ACHN (cell line): Measurements from ENCODE around the gene SLC7A6OS.

ENCODE experiments used
- DNase-seq: peaks from one replicate; pipeline ENCODE4 v3.0.0-alpha.2; 2015
- in situ Hi-C: cut with HindIII; loops from 2 replicates; pipeline ENCODE4 v1.10.0; 2017; ENCODE audit warnings: low sequenced_read_pairs, low pct_ligation_motif_present, low pct_unique_long_range_greater_than_20kb

The SLC7A6OS gene

DNA sequence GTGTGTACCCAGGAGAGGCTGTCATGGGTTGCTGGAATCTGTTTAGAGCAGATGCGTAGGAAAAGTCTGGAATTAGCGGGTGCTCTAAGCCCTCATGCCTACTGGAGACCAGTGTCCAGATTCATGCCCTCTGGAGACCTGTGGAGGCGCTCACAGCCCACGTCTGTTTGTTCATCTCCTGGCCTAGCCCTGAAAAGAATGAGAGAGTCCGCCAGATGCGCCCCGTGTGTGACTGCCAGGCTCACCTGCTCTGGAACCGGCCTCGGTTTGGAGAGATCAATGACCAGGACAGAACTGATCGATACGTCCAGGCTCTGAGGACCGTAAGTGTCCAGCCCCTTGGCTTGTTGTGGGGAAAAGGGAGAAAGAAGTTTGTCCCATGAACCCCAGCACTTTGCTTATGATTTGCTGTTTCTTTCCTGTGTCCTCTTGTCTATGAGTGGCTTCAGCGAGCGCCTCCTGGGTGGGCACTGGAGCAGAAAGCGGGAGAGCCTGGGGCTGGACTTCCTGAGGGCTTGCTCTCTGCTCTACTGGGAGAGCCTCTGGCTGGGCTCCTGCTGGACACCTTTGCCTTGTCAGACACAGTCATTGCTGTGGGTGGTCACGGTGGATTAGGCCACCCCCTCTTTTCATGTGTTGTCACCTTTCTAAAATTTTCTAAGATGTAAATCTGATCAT, 35.4 kb upstream of the SLC7A6OS start:
- no peak for DNase-seq
- in situ Hi-C loops: loop anchor here (25.0 kb wide), 1 partner anchor 259 kb away; the partner anchor contains the start of gene NFATC3

- in situ Hi-C loops: loop anchor here (25.0 kb wide), 1 partner anchor 258 kb away; the partner anchor contains the start of gene NFATC3
- DNase-seq: no peak
Measured at GRCh38 chr16:68345351-68345810, 34.6 kb upstream of the SLC7A6OS start.

DNA sequence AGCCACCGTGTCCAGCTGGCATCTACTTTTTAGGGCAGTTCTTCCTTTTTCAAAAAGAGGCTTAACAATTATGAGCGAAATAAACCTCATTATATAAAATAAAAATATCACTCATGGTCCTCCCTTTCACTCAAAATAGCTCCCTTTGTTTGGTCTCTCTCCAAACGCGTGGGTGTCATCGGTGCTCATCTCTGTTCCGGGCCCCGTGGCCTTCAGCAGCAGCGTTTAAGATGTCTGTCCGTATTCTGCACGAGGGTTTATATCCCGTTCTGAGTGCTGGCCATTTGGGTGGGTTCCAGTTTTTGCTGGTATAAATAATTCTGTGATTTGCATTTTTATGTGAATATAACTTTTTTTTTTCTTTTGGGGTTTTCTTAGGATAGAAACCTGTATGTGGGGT, 33.5 kb upstream of the SLC7A6OS start:
- in situ Hi-C loops: loop anchor here (25.0 kb wide), 1 partner anchor 257 kb away; the partner anchor contains the start of gene NFATC3
- no peak for DNase-seq

DNA sequence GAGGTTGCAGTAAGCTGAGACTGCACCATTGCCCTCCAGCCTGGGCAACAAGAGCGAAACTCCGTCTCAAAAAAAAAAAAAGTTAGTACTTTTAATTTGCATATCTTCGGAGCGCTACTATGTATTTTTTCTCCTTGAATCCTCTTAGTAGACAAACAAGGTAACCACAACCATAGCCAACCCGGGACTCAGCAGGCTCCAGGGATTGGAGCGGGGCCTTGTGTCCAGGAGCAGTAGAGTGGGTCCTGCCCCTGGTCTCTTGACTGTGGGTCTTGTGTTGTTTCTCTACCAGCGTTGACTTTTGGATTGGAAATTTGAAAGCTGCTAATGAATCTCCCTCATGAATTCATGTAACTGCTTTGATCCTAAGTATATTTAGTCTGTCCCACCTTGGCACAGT, 32.4 kb upstream of the SLC7A6OS start:
- in situ Hi-C loops: loop anchor here (25.0 kb wide), 1 partner anchor 256 kb away; the partner anchor contains the start of gene NFATC3

GRCh38 chr16:68342620-68343019, 31.9 kb upstream of the SLC7A6OS start:
- in situ Hi-C loops: loop anchor here (25.0 kb wide), 1 partner anchor 255 kb away; the partner anchor contains the start of gene NFATC3
- no peak for DNase-seq

More for the DNA sequence above, 32.4 kb upstream of the SLC7A6OS start:
- no peak for DNase-seq

DNA sequence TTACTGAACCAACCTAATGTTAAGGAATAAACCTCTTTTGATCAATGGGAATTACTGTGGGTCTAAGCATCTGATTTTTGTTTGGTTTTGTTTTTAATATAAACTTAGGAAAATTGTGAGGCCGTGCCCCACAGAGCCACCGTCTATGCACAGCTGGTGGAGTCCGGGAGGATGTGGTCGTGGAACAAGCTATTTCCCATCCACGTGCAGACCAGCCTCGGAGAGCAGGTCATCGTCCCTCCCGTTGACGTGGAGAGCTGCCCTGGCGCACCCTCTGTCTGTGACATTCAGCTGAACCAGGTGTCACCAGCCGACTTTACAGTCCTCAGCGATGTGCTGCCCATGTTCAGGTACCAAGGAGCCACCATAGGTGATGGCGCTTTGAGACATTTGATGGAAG, 28.5 kb upstream of the SLC7A6OS start:
- no peak for DNase-seq
- in situ Hi-C loops: loop anchor here (25.0 kb wide), 1 partner anchor 252 kb away; the partner anchor contains the start of gene NFATC3

GRCh38 chr16:68338326-68339119, 27.8 kb upstream of the SLC7A6OS start:
- in situ Hi-C loops: loop anchor here (25.0 kb wide), 1 partner anchor 251 kb away; the partner anchor contains the start of gene NFATC3
- DNase-seq: no peak

DNA sequence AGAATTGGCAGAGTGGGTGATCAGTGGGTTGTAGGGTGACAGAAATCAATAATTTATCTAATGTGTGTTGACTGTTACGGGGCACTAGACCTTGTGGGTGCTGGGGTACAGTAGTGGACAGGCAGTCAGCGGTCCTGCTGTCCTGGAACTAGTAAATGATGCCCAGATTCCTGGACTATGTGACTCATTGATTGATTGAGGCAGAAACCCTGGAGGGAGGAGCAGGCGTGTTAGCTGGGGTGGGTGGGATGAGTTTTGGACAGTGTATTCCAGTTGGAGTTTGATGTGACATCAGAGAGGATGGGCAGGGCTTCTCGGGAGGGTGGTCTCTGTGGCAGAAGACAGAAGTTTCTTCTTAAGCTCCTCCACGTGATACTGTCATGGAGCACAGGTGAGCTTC, 24.4 kb upstream of the SLC7A6OS start:
- DNase-seq: no peak
- in situ Hi-C loops: loop anchor here (25.0 kb wide), 1 partner anchor 248 kb away; the partner anchor contains the start of gene NFATC3

DNA sequence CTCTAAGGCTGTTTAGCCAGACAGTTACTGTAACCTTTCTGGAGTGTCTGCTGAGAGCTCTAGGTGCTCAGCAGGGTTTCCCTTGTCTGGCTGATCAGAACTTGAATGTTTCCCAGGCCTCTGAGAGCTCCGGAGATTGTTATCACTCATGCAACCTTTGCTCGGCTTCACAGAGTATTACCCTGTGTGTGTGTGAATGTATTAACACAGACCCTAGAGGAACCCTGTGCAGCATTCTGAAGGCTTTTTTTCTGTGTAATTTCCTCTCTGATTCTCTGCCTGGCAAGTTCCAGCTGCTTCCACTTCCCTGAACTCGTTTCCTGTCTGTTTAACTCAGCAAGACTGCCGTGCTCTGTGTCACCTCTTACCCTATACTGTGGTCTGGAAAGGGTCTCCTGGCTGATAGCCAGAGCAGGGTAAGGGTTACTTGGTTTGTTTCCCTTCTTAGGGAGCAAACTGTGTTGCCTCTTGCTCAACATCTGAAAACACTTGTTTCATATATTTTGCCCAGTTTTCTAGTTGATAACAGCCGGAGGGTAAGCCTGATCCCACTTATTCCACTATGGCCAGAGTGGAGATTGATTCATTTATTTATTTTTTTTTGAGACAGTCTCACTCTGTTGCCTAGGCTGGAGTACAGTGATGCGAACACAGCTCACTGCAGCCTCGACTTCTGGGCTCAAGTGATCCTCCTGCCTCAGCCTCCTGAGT, 21.8 kb upstream of the SLC7A6OS start:
- DNase-seq: no peak
- in situ Hi-C loops: loop anchor here (25.0 kb wide), 1 partner anchor 245 kb away; the partner anchor contains the start of gene NFATC3

- DNase-seq: no peak
- in situ Hi-C loops: loop anchor here (25.0 kb wide), 1 partner anchor 245 kb away; the partner anchor contains the start of gene NFATC3
Measured at GRCh38 chr16:68331879-68332410, 21.2 kb upstream of the SLC7A6OS start.

DNA sequence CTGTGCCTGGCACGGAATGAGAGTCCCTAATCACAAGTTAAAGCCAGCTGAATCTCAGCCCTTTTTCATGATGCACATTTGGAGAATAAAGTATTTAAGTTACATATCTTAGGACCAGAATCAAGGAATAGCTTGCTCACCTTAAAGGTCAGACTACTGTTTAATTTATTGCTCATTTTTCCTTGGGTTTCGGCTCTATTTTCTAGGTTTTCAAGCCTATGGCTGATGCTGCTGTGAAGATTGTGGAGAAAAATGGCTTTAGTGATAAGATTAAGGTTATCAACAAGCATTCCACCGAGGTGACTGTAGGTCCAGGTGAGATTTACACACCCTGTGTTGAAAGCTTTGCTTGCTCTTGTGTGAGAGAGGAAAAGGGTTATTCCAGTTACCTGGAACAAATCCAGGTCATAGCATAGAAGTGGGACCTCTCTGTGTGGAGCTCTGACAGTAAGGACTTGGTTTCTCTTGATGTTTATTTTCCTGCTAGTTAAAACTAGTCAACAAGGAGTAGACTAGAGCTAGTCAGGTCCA, 18.2 kb upstream of the SLC7A6OS start:
- in situ Hi-C loops: loop anchor here (25.0 kb wide), 1 partner anchor 242 kb away; the partner anchor contains the start of gene NFATC3
- DNase-seq: no peak

DNA sequence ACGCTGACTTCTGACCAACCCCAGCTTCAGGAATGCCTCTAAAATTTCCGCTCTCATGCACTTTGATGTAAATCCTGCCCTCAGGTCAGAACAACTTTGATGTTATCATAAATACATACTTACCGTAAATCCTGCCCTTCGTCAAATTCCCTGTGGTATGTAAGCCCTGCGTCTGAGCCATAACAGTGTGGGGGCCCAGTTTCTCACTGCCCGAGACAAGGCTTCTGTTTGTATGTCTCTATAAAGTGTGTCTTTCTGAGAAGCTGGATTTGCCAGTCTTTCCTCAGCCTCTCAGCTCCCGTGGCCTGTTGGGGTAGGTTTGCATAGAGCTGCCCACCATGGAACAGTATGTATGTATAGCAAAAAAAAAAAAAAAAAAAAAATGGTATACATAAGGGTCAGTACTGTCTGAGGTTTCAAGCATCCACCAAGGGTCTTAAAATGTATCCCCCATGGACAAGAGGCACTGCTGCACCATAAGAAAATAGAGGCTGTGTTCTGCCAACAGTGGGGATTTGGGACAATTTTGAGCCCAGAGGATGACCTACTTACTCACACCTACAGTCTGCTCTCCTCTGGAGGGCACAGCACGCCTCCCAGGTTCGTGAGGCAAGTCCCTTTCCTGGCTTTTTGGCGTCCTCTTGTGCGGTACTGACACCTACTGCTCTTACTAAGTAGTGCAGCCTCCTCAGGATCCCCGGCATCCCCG, 17.6 kb upstream of the SLC7A6OS start:
- DNase-seq: peak; percentile 89
- in situ Hi-C loops: loop anchor here (25.0 kb wide), 1 partner anchor 241 kb away; the partner anchor contains the start of gene NFATC3

DNA sequence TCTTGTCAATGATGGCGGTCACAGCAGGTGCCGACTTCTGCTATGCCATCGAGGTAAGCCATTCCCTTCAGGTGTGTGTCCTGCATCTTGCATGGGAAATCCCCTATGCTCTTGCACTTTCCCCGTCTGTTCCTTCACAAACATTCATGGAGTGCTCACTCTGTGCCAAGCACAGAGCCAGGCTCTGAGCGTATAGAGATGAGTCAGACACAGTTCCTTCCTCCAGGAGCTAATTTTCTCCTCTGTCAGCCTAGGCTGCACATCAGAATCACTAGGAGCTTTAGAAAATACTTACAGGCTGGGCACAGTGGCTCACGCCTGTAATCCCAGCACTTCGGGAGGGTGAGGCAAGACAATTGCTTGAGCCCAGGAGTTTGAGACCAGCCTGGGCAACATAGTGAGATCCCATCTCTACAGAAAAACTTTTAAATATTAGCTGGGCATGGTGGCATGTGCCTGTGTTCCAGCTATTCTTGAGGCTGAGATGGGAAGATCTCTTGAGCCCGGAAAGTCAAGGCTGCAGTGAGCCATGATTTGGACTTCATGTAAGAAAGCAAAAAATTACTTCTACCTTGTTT, 14.1 kb upstream of the SLC7A6OS start:
- no peak for DNase-seq
- in situ Hi-C loops: loop anchor here (25.0 kb wide), 1 partner anchor 238 kb away; the partner anchor contains the start of gene NFATC3

DNA sequence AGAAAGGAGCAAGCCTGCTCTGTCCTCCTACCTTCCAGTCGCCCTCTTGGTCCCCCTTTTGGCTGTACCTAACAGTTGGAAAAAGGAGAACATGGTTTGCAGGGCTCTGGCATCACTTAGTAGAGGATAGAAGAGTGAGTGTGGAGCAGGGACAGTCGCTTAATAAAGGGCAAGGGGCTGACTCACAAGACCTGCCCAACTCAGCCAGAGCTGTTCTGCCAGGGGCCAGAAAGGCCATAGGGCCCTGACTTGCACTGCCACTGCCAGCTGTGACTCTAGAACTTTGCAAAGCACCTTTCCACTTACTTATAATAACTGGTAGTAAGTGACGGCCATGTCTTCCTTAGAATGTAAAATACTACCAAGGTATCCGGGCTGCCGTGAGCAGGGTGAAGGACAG, 13.6 kb upstream of the SLC7A6OS start:
- DNase-seq: no peak
- in situ Hi-C loops: no loop called here

DNA sequence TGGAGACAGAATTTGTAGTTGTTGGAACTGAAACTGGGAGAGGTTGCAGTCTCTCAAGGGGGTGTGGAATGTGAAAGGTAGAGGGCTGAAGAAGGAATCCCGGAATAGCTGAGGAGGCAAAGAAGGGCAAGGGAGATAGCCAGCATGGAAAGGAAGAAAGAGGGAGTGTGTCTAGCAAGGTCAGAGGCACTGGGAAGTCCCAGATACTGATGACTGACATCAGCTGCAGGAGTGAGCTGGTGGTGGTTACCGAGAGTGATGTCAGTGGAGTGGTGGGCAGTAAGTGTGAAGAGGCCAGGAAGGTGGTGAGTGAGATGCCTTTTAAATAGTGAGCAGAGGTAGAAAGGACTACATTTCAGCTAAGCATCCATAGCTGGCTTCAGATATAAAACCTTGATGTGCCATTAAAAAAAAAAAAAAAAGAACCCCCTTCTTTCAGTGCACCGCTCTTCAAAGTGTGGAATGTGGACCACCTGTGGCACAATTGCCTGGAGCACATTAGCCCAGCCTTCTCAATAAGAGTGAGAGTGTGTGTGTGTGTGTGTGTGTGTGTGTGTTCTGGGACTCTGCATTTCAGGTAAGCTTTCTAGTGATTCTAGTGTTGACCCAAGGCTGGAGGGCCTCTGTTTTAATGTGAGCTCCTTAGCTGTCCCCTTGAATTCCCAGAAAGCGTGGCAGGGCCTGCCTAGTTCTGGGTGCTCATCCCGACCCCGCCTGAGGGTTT, 8.6 kb upstream of the SLC7A6OS start:
- no peak for DNase-seq
- in situ Hi-C loops: no loop called here

DNA sequence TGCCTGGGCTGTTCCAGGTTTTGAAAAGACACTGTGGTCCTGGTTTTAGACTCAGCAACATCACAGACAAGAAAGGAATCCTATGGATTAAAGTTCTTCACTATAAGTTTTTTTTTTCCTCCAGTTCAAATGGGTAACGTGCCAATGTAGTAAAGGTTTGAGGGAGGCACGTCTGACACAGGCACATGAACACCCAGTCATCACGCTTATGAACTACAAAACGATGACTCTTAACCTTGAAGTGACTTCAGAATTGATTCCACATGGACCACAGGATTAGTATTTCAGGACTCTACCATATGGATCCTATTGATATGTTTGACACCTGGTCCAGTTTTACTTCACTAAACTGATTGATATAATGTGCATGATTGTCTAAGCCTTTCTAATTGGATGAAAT, 2.4 kb upstream of the SLC7A6OS start:
- in situ Hi-C loops: no loop called here
- no peak for DNase-seq
